Prostate gland (tissue), 2 donors: ENCODE results near the gene ANKRD6.

Experiments used
- CTCF ChIP-seq, 4 experiments: fragments of 200-600 bp in 2 of 4; fragments of 450-650 bp in 2 of 4; sonication (generic) in 2 of 4; IDR thresholded peaks; 1 replicate in 3 of 4; 2 replicates in 1 of 4; pipeline ENCODE4 v1.5.1; 2016 to 2019; ENCODE audit warnings: antibody characterized with exemption in 4 of 4, mild to moderate bottlenecking in 2 of 4, moderate library complexity in 2 of 4
- POLR2AphosphoS5 ChIP-seq: sonication (generic); formaldehyde crosslinking; IDR thresholded peaks from one replicate; pipeline ENCODE4 v1.6.1; 2017; ENCODE audit warnings: antibody characterized with exemption

- TF ChIP-seq POLR2AphosphoS5 (no peak), CTCF (IDR thresholded peaks at IDR 0.05) (no peak)
These were observed 109.3 kb downstream of the ANKRD6 start for GRCh38 chr6:89542081-89542857.
